K562 (cell line): ENCODE results near the gene TMEM30A. TPM values are rescaled to one million over a fixed set of nuclear protein-coding genes. Genes with fewer than 3 reads are reported as not detected.

ENCODE experiments used
- BCLAF1 ChIP-seq, 2 experiments: fragments of 450-650 bp in 1 of 2; IDR thresholded peaks; 2 replicates each; pipeline ENCODE4 v1.6.1; 2011 to 2017; ENCODE audit warnings: low read depth in 2 of 2, antibody characterized with exemption in 1 of 2, borderline replicate concordance in 1 of 2, low read length in 1 of 2, mild to moderate bottlenecking in 1 of 2, mixed read lengths in 1 of 2; ENCODE audit not compliant: control insufficient read depth in 1 of 2
- CHD2 ChIP-seq: IDR thresholded peaks from 2 replicates; pipeline ENCODE4 v1.6.1; 2011; ENCODE audit warnings: low read depth, low read length
- COPS2 ChIP-seq: fragments of 450-650 bp; conservative IDR thresholded peaks from 2 replicates; pipeline ENCODE4 v1.6.1; 2016; ENCODE audit warnings: mild to moderate bottlenecking, moderate library complexity
- FIP1L1 ChIP-seq: fragments of 200-400 bp; formaldehyde crosslinking; IDR thresholded peaks from 2 replicates; pipeline ENCODE4 v1.6.1; 2018; ENCODE audit warnings: mild to moderate bottlenecking, low read depth, low read length; ENCODE audit not compliant: poor library complexity, severe bottlenecking
- HMGN3 ChIP-seq: IDR thresholded peaks from 2 replicates; pipeline ENCODE4 v1.6.1; 2011; ENCODE audit warnings: borderline replicate concordance, low read depth, mild to moderate bottlenecking, mixed read lengths, low read length; ENCODE audit not compliant: insufficient read length; ENCODE audit errors: extremely low read depth
- ILF3 ChIP-seq: fragments of 450-650 bp; IDR thresholded peaks from 2 replicates; pipeline ENCODE4 v1.6.1; 2018; ENCODE audit warnings: antibody characterized with exemption, mild to moderate bottlenecking, moderate library complexity, borderline replicate concordance
- JUNB ChIP-seq: fragments of 450-650 bp; formaldehyde crosslinking; conservative IDR thresholded peaks from 2 replicates; pipeline ENCODE4 v1.4.0; 2020; ENCODE audit warnings: mild to moderate bottlenecking
- KLF6 ChIP-seq: fragments of 250-450 bp; sonication (Bioruptor Pico); IDR thresholded peaks from 2 replicates; pipeline ENCODE4 v1.4.0; 2020; ENCODE audit warnings: mild to moderate bottlenecking, moderate library complexity, borderline replicate concordance
- NCOA1 ChIP-seq: fragments of 450-650 bp; IDR thresholded peaks from 2 replicates; pipeline ENCODE4 v1.6.1; 2016; ENCODE audit warnings: low read depth
- NCOA6 ChIP-seq: fragments of 450-650 bp; IDR thresholded peaks from 2 replicates; pipeline ENCODE4 v1.6.1; 2017; ENCODE audit warnings: mild to moderate bottlenecking
- NFIC ChIP-seq: fragments of 450-650 bp; IDR thresholded peaks from 2 replicates; pipeline ENCODE4 v1.6.1; 2017; ENCODE audit warnings: mild to moderate bottlenecking, inconsistent platforms
- PPARD ChIP-seq: fragments of 250-450 bp; sonication (Bioruptor Pico); IDR thresholded peaks from 2 replicates; pipeline ENCODE4 v1.8.0; 2022; ENCODE audit warnings: inconsistent platforms, mild to moderate bottlenecking, moderate library complexity
- ZKSCAN1 ChIP-seq: fragments of 150-350 bp; IDR thresholded peaks from 2 replicates; pipeline ENCODE4 v1.6.1; 2016; ENCODE audit warnings: low read depth, low read length
- ZNF134 ChIP-seq: fragments of 250-450 bp; sonication (Bioruptor Pico); conservative IDR thresholded peaks from 2 replicates; pipeline ENCODE4 v1.4.0; 2020
- ZZZ3 ChIP-seq: fragments of 450-650 bp; IDR thresholded peaks from 2 replicates; pipeline ENCODE4 v1.6.1; 2016; ENCODE audit warnings: antibody characterized with exemption, mild to moderate bottlenecking, moderate library complexity
- polyA plus RNA-seq, 8 experiments: library from polyadenylated mRNA; depleted of rRNA in 4 of 8; stranded (reverse) in 5 of 8; unstranded in 3 of 8; fragments of >200 nt; fragmentation: Nextera tagmentation in 2 of 8; fragmentation: Illumina TruSeq in 1 of 8; extraction: Ambion mirVana in 2 of 8; extraction: Trizol in 1 of 8; gene quantifications; 2 replicates each; pipeline versions ENCODE4 v1.2.1 to v1.2.3, GENCODE V29; 2011 to 2014; ENCODE audit warnings: inconsistent platforms in 1 of 8, missing spikeins in 1 of 8
- total RNA-seq, 7 experiments: library from RNA; depleted of rRNA in 6 of 7; stranded (reverse); fragments of >200 nt in 6 of 7; fragmentation: Illumina TruSeq in 2 of 7; extraction: Trizol in 2 of 7; gene quantifications; 2 replicates each; pipeline versions ENCODE4 v1.2.1 to v1.2.3, GENCODE V29; 2011 to 2021; ENCODE audit warnings: low replicate concordance in 1 of 7
- TF ChIP-seq, protein P1 (sequence below): IDR thresholded peaks from 2 replicates; pipeline ENCODE4 v1.6.1; 2011; ENCODE audit warnings: borderline replicate concordance, low read depth, mild to moderate bottlenecking, moderate library complexity, low read length; ENCODE audit not compliant: insufficient read depth, poor library complexity, severe bottlenecking
- TF ChIP-seq, protein P2 (sequence below): sonication (generic); formaldehyde crosslinking; IDR thresholded peaks from 2 replicates; pipeline ENCODE4 v1.8.0; 2022; ENCODE audit warnings: mild to moderate bottlenecking, missing genetic modification reagents
- TF ChIP-seq, protein P3 (sequence below): fragments of 450-650 bp; formaldehyde crosslinking; IDR thresholded peaks from 2 replicates; pipeline ENCODE4 v1.4.0; 2020; ENCODE audit warnings: mild to moderate bottlenecking, moderate library complexity

The TMEM30A gene
- total and polyA plus RNA-seq, 9 of the 15 experiments (the other 6 are each of a cell fraction or from before 2014, with no cell fraction given): 6.5 to 31.2 (median 16.3) TPM

DNA sequence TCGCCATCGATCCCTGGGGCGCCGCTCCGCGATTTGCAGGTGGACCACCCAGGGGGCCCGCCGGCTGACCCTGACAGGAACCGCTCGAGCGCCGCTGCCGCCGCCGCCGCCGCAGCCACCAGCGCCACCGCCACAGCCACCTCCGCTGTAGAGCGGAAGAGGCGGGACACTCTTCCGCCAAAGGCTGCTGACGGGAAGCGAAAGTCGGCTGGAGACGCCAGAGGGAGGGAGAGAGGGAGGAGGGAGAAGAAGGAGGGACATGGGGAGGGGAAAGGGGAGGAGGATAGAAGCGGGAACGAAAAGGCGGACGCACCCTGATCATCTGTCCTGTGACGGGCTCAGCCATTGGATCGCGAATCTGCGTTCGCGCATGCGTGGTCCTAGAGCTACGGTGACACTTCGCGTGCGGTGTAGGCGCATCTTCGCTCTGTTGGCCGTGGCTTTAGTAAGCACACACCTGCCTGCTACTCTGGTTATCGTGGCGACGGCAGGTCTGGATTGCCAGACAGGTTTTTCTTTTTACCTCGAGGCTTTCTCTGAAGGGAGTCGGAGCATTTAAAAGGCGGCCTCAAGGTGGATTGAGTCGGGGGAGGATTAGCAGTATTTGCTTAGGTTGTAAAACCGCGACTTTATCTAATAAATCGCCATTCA, at the start of gene TMEM30A (continued):
- TF ChIP-seq, protein P1, sequence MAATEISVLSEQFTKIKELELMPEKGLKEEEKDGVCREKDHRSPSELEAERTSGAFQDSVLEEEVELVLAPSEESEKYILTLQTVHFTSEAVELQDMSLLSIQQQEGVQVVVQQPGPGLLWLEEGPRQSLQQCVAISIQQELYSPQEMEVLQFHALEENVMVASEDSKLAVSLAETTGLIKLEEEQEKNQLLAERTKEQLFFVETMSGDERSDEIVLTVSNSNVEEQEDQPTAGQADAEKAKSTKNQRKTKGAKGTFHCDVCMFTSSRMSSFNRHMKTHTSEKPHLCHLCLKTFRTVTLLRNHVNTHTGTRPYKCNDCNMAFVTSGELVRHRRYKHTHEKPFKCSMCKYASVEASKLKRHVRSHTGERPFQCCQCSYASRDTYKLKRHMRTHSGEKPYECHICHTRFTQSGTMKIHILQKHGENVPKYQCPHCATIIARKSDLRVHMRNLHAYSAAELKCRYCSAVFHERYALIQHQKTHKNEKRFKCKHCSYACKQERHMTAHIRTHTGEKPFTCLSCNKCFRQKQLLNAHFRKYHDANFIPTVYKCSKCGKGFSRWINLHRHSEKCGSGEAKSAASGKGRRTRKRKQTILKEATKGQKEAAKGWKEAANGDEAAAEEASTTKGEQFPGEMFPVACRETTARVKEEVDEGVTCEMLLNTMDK: no peak
- TF ChIP-seq, protein P2, sequence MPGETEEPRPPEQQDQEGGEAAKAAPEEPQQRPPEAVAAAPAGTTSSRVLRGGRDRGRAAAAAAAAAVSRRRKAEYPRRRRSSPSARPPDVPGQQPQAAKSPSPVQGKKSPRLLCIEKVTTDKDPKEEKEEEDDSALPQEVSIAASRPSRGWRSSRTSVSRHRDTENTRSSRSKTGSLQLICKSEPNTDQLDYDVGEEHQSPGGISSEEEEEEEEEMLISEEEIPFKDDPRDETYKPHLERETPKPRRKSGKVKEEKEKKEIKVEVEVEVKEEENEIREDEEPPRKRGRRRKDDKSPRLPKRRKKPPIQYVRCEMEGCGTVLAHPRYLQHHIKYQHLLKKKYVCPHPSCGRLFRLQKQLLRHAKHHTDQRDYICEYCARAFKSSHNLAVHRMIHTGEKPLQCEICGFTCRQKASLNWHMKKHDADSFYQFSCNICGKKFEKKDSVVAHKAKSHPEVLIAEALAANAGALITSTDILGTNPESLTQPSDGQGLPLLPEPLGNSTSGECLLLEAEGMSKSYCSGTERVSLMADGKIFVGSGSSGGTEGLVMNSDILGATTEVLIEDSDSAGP (CRISPR knock-in tag): no peak
- TF ChIP-seq ILF3 (no peak), ZNF134 (no peak), HMGN3 (peak; percentile 22), COPS2 (no peak), CHD2 (no peak), FIP1L1 (no peak), NCOA6 (no peak), NCOA1 (peak; percentile 95), NFIC (no peak; the same call in 1 of the 2 replicates), KLF6 (CRISPR knock-in tag) (no peak), ZKSCAN1 (0 out of 2 replicates have a peak, but pooled peaks have one; percentile 12), ZZZ3 (no peak), PPARD (CRISPR knock-in tag) (no peak), JUNB (CRISPR knock-in tag) (no peak), BCLAF1 (IDR thresholded peaks at IDR 0.05; ENCODE audit: borderline replicate concordance in 1 of 2, control insufficient read depth in 1 of 2, low read depth in 2 of 2, low read length in 1 of 2) (peak in 1 of 2 experiments; percentile 92; a peak in 1 of 4 replicates)
- TF ChIP-seq, protein P3, sequence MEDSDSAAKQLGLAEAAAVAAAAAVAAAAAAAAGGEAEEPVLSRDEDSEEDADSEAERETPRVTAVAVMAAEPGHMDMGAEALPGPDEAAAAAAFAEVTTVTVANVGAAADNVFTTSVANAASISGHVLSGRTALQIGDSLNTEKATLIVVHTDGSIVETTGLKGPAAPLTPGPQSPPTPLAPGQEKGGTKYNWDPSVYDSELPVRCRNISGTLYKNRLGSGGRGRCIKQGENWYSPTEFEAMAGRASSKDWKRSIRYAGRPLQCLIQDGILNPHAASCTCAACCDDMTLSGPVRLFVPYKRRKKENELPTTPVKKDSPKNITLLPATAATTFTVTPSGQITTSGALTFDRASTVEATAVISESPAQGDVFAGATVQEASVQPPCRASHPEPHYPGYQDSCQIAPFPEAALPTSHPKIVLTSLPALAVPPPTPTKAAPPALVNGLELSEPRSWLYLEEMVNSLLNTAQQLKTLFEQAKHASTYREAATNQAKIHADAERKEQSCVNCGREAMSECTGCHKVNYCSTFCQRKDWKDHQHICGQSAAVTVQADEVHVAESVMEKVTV: no peak
